Mesendoderm (in vitro differentiated cells): ENCODE measurements around the gene NUP62.
"Not testable (repeated sequence)": the region's sequence is repeated elsewhere in the genome, so short reads cannot be mapped to it uniquely, and the experiment has no call there.

Experiments used
- DNase-seq: peaks from one replicate; pipeline ENCODE4 v3.0.0; 2013
- H2AK5ac ChIP-seq: 2 replicates; pipeline ENCODE4 v1.6.1; 2013; ENCODE audit warnings: low read length, inconsistent platforms
- H2BK120ac ChIP-seq: 2 replicates; pipeline ENCODE4 v1.6.1; 2013; ENCODE audit warnings: low read depth, mild to moderate bottlenecking, low read length, moderate library complexity, mixed read lengths
- H2BK15ac ChIP-seq: replicated peaks from 2 replicates; pipeline ENCODE4 v1.6.1; 2013; ENCODE audit warnings: low read depth, mild to moderate bottlenecking, moderate library complexity
- H2BK5ac ChIP-seq: 2 replicates; pipeline ENCODE4 v1.6.1; 2013; ENCODE audit warnings: low read length, inconsistent platforms
- H3K18ac ChIP-seq: 2 replicates; pipeline ENCODE4 v1.6.1; 2013; ENCODE audit warnings: mild to moderate bottlenecking, low read length, mixed read lengths
- H3K23ac ChIP-seq: one replicate; pipeline ENCODE4 v1.6.1; 2013; ENCODE audit warnings: low read length
- H3K27ac ChIP-seq: 2 replicates; pipeline ENCODE4 v1.5.1; 2013; ENCODE audit warnings: low read depth, mild to moderate bottlenecking, inconsistent platforms, low read length, moderate library complexity
- H3K27me3 ChIP-seq: 2 replicates; pipeline ENCODE4 v1.6.1; 2013; ENCODE audit warnings: low read length, control low read depth, mild to moderate bottlenecking, inconsistent platforms; ENCODE audit not compliant: insufficient read depth, poor library complexity
- H3K36me3 ChIP-seq: 2 replicates; pipeline ENCODE4 v1.6.1; 2013; ENCODE audit warnings: low read length, inconsistent platforms; ENCODE audit not compliant: control insufficient read depth, insufficient read depth
- H3K4ac ChIP-seq: one replicate; pipeline ENCODE4 v1.6.1; 2013; ENCODE audit warnings: low read depth, mild to moderate bottlenecking, low read length, moderate library complexity
- H3K4me1 ChIP-seq: 2 replicates; pipeline ENCODE4 v1.6.1; 2013; ENCODE audit warnings: low read depth, low read length, inconsistent platforms; ENCODE audit not compliant: control insufficient read depth
- H3K4me2 ChIP-seq: 2 replicates; pipeline ENCODE4 v1.6.1; 2013; ENCODE audit warnings: low read length
- H3K4me3 ChIP-seq: 2 replicates; pipeline ENCODE4 v1.5.1; 2013; ENCODE audit warnings: mild to moderate bottlenecking, low read length
- H3K56ac ChIP-seq: one replicate; pipeline ENCODE4 v1.6.1; 2013; ENCODE audit warnings: low read length
- H3K79me1 ChIP-seq: 2 replicates; pipeline ENCODE4 v1.6.1; 2013; ENCODE audit warnings: low read length, inconsistent platforms
- H3K79me2 ChIP-seq: 2 replicates; pipeline ENCODE4 v1.6.1; 2013; ENCODE audit warnings: mild to moderate bottlenecking, low read length; ENCODE audit not compliant: control insufficient read depth, insufficient read depth
- H3K9ac ChIP-seq: 2 replicates; pipeline ENCODE4 v1.6.1; 2013; ENCODE audit warnings: low read length, inconsistent platforms
- H4K5ac ChIP-seq: one replicate; pipeline ENCODE4 v1.6.1; 2013; ENCODE audit warnings: low read length
- H4K8ac ChIP-seq: one replicate; pipeline ENCODE4 v1.6.1; 2013; ENCODE audit warnings: low read depth, mild to moderate bottlenecking, control low read depth, low read length, moderate library complexity
- WGBS: extraction: QIAGEN DNeasy Blood & Tissue Kit; methylation state at CpG from one replicate; pipeline ENCODE4 v1.1.7; 2013; ENCODE audit warnings: low lambda C conversion rate, missing lambda C conversion rate; ENCODE audit not compliant: insufficient coverage; ENCODE audit errors: extremely low coverage; 5-methylcytosine and 5-hydroxymethylcytosine counted together

The NUP62 gene

GRCh38 chr19:49959892-49960291 lies 30.6 kb upstream of the NUP62 start:
- H3K56ac ChIP-seq, H3K4me2 ChIP-seq, H3K4me3 ChIP-seq, H2BK15ac ChIP-seq, H3K27ac ChIP-seq, H3K18ac ChIP-seq, H3K4me1 ChIP-seq, H3K4ac ChIP-seq, H4K8ac ChIP-seq, H2AK5ac ChIP-seq, DNase-seq, H3K27me3 ChIP-seq, H3K36me3 ChIP-seq, H3K9ac ChIP-seq, H3K79me1 ChIP-seq, H2BK120ac ChIP-seq, H3K79me2 ChIP-seq, H2BK5ac ChIP-seq, H4K5ac ChIP-seq, H3K23ac ChIP-seq: not testable (repeated sequence)
- WGBS = no CpG with 5 or more reads among the region's 12 CpGs

- not testable (repeated sequence) for H3K4ac ChIP-seq, H3K56ac ChIP-seq, H3K4me2 ChIP-seq, H3K79me1 ChIP-seq, DNase-seq, H3K4me3 ChIP-seq, H4K5ac ChIP-seq, H4K8ac ChIP-seq, H3K18ac ChIP-seq, H3K23ac ChIP-seq, H3K36me3 ChIP-seq, H2BK120ac ChIP-seq, H2BK15ac ChIP-seq, H3K27ac ChIP-seq, H3K79me2 ChIP-seq, H2BK5ac ChIP-seq, H2AK5ac ChIP-seq, H3K4me1 ChIP-seq, H3K27me3 ChIP-seq, H3K9ac ChIP-seq
- no CpG with 5 or more reads among the region's 13 CpGs for WGBS
Observed at GRCh38 chr19:49958596-49958995, 29.3 kb upstream of the NUP62 start.

GRCh38 chr19:49958144-49958543 lies 28.8 kb upstream of the NUP62 start:
- not testable (repeated sequence) for H3K9ac ChIP-seq, H3K18ac ChIP-seq, H3K79me1 ChIP-seq, H2BK5ac ChIP-seq, H3K56ac ChIP-seq, H2BK120ac ChIP-seq, H2AK5ac ChIP-seq, H3K79me2 ChIP-seq, H2BK15ac ChIP-seq, H3K4ac ChIP-seq, H4K8ac ChIP-seq, H3K23ac ChIP-seq, H4K5ac ChIP-seq, H3K27me3 ChIP-seq, DNase-seq, H3K36me3 ChIP-seq, H3K27ac ChIP-seq, H3K4me1 ChIP-seq, H3K4me3 ChIP-seq, H3K4me2 ChIP-seq
- WGBS = no CpG with 5 or more reads among the region's 9 CpGs

- Histone ChIP-seq H3K4me3 (no peak overlapping the region), H3K79me2 (no peaks in the 10 kb centered on the region), H2BK120ac (no peak overlapping the region), H3K18ac (no peak overlapping the region), H4K5ac (no peak overlapping the region), H3K4me1 (no peaks in the 10 kb centered on the region), H3K27ac (no peak overlapping the region), H4K8ac (no peak overlapping the region), H2BK15ac (no peak overlapping the region), H3K9ac (no peak overlapping the region), H3K23ac (no peak overlapping the region), H3K4ac (no peak overlapping the region), H3K27me3 (no peaks in the 10 kb centered on the region), H3K36me3 (no peaks in the 10 kb centered on the region), H3K79me1 (no peaks in the 10 kb centered on the region), H3K56ac (no peak overlapping the region), H3K4me2 (no peak overlapping the region), H2AK5ac (no peak overlapping the region), H2BK5ac (no peak overlapping the region)
- WGBS = no CpG with 5 or more reads among the region's 10 CpGs
- no peak for DNase-seq
Observed at GRCh38 chr19:49957262-49957915, 28.1 kb upstream of the NUP62 start.

- H2AK5ac ChIP-seq = no peak overlapping the region
- no peaks in the 10 kb centered on the region for H3K79me1 ChIP-seq
- H3K56ac ChIP-seq = no peak overlapping the region
- no peaks in the 10 kb centered on the region for H3K79me2 ChIP-seq
- no peak overlapping the region for H3K4me2 ChIP-seq
- no peak for DNase-seq
- H3K4ac ChIP-seq = no peak overlapping the region
- H4K5ac ChIP-seq = no peak overlapping the region
- H2BK15ac ChIP-seq = no peak overlapping the region
- no peak overlapping the region for H4K8ac ChIP-seq
- no CpG with 5 or more reads among the region's 9 CpGs for WGBS
- no peak overlapping the region for H2BK120ac ChIP-seq
- H3K18ac ChIP-seq = no peak overlapping the region
- H3K23ac ChIP-seq = no peak overlapping the region
- no peaks in the 10 kb centered on the region for H3K4me1 ChIP-seq
- H3K27ac ChIP-seq = no peak overlapping the region
- no peaks in the 10 kb centered on the region for H3K27me3 ChIP-seq
- H3K36me3 ChIP-seq = no peaks in the 10 kb centered on the region
- no peak overlapping the region for H3K9ac ChIP-seq
- no peak overlapping the region for H2BK5ac ChIP-seq
- H3K4me3 ChIP-seq = no peak overlapping the region
Observed at GRCh38 chr19:49956115-49956495, 26.8 kb upstream of the NUP62 start.

GRCh38 chr19:49954933-49955332 lies 25.6 kb upstream of the NUP62 start:
- no peak overlapping the region for H3K4me2 ChIP-seq
- H3K27ac ChIP-seq = no peak overlapping the region
- no peak overlapping the region for H3K9ac ChIP-seq
- no peak for DNase-seq
- no peak overlapping the region for H2BK15ac ChIP-seq
- no peak overlapping the region for H2BK5ac ChIP-seq
- no peaks in the 10 kb centered on the region for H3K36me3 ChIP-seq
- no peaks in the 10 kb centered on the region for H3K79me2 ChIP-seq
- H3K79me1 ChIP-seq = no peaks in the 10 kb centered on the region
- H3K4me1 ChIP-seq = no peaks in the 10 kb centered on the region
- H3K18ac ChIP-seq = no peak overlapping the region
- no peak overlapping the region for H3K23ac ChIP-seq
- no peak overlapping the region for H4K8ac ChIP-seq
- no peak overlapping the region for H2AK5ac ChIP-seq
- no peak overlapping the region for H3K56ac ChIP-seq
- H3K4ac ChIP-seq = no peak overlapping the region
- H3K27me3 ChIP-seq = no peaks in the 10 kb centered on the region
- H3K4me3 ChIP-seq = no peak overlapping the region
- no CpG with 5 or more reads among the region's 11 CpGs for WGBS
- no peak overlapping the region for H2BK120ac ChIP-seq
- H4K5ac ChIP-seq = no peak overlapping the region
